Measurements from ENCODE around the gene NCBP1.
"Not testable (repeated sequence)": the region's sequence is repeated elsewhere in the genome, so short reads cannot be mapped to it uniquely, and the experiment has no call there.

NCBP1 gene

DNA sequence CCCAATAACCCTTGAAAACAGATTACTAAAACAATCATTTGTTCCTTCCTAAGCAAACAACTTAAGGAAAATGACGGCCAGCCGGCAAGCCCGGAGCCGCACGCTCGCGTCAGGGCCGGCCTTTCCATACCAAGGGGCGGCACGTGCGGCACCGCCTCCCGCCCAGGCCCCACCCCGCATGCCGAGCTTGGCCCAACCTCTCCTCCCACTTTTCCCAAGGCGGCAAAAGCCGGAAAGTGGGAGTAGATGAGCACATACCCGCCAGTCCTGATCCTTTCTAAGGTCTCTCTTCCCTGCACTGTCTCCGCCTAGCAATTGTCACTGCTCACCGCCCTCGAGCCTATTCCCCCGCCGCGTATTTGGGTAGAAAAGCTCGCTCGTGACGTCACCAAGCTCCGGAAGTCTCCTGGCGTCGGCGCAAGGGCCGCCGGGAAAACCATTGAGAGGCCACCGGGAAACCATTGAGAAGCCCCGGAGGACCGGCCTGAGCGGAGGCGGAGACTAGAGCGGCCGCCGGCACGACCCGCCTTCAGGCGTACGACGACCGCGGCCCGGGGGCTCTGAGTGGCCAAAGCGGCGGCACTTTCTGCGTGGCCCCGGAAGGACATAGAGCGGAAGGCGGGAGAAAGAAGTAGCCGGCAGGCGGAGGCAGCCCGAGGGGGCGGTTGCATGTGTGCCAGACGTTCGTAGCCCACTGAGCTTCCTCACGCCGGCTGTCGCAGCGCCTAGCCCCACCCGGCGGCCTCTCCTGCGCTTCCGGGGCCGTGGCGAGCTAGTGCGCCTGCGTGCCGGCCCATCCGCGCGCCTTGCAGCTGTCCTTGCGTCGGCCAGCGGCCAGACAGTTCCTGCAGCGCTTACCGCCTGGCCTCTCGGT, at the start of gene NCBP1, which contains the start of gene TSTD2:
Gene NCBP1, plus strand, starts transcription at position 837 of the 874 bp plus-strand sequence. CDS start 61 bp downstream, outside the sequence.
Gene TSTD2, minus strand, starts transcription at position 384 of the 874 bp plus-strand sequence. CDS start 5,806 bp downstream, outside the sequence.
- DNase-seq: peak; percentile 99

GRCh38 chr9:97584778-97585177, 48.8 kb upstream of the NCBP1 start:
- DNase-seq: not testable (repeated sequence)

DNA sequence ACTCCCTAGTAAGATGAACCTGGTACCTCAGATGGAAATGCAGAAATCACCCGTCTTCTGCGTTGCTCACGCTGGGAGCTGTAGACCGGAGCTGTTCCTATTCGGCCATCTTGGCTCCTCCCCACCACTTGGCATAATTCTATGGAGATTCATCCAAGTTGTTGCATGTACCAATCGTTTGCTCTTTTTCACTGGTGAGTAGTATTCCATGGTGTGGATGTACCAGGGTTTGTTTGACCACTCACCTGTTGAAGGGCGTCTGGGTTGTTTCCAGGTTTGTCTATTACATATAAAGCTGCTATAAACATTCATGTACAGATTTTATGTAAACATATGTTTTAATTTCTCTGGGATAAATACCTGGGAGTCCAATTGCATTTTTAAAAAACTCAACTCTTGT, 46.7 kb upstream of the NCBP1 start:
- not testable (repeated sequence) for DNase-seq

- no peak for DNase-seq
Measured at GRCh38 chr9:97591535-97591934, 42.1 kb upstream of the NCBP1 start.

- DNase-seq: no peak
Measured at GRCh38 chr9:97592126-97592525, 41.5 kb upstream of the NCBP1 start.

- DNase-seq: no peak
Measured at GRCh38 chr9:97593960-97594359, 39.7 kb upstream of the NCBP1 start.

GRCh38 chr9:97594381-97594921, 39.2 kb upstream of the NCBP1 start:
- DNase-seq: no peak

GRCh38 chr9:97596906-97597305, 36.7 kb upstream of the NCBP1 start:
- DNase-seq: no peak

GRCh38 chr9:97598461-97599288, 34.9 kb upstream of the NCBP1 start:
- peak; percentile 83 for DNase-seq

DNA sequence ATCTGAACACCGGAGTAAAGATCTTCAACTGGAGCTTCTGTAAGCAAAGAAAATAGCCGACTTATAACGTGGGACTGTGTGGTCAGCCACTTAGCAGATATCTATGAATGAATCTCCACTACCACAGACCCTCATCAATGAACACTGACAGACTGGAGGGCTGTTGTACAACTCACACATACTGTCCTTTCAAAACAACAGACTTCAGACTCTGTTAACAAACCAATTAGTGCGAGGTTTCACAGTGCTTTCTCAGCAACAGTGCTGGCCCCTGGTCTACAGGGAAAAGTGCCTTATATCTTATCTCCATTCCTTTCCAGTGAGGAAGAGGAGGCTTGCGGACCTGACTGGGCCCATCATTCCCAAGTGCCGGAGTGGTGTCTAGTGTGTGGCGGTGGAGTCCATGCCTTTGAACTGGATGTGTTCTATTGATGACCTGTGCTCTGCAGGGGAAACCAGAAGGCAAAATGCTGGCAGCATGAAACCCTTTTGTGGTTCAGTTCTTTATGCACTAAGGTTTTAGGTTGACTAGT, 34.2 kb upstream of the NCBP1 start:
- DNase-seq: no peak

GRCh38 chr9:97600531-97601227, 32.9 kb upstream of the NCBP1 start:
- DNase-seq: no peak

- DNase-seq: no peak
Measured at GRCh38 chr9:97601228-97601898, 32.3 kb upstream of the NCBP1 start.

DNA sequence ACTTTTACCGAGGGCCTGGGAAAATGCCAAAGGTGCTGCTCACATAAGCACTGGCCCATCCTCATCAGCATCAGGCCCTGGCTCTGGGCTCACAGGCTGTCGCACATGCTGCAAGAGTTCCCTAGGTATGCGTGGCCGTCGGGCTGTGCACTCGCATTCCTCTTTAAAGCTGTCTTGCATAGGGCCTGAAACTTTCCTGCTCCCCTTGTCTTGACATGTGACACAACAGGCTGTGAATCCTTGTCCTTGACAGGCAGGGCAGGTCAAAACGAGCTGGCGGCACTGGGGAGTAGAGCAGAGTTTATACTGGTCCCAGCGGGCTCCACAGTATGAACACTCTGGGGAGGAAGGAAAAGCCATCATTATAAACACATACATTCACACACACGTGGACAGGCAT, 31.2 kb upstream of the NCBP1 start:
- DNase-seq: no peak

DNA sequence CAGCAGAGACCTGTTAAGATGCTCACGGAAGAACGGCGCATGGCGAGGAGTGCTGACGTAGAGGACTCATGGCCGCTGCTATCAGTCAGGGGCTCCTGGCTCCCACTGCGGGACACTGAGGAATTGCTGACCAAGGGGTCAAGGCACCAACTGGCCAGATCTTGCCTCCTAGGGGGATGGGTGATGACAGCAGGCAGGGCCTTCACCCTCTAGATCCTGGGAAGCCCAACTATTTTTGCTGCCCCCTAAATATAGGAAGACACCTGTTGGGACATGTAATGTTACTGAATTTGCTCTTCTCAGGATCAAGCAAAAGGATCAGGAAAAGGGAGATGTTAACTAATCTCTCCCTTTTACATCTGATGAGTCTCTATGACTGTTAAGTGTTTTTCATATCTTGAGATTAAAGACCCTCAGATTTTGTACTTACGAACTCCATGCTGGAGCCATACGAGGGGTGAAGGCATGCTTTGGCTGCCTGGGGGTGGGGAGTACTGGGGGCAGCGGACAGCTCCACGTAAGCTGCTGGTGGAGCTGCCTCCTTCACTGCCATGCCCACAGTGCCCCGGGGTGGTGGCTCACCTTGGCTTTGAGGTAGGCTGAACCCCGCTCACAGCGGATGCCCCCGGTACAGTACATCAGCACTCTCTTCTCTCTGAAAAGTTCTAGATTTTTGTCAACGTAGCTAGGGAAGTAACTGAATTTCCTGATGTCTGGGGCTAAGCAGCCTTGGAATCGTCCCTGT, 28.5 kb upstream of the NCBP1 start:
- DNase-seq: no peak

DNA sequence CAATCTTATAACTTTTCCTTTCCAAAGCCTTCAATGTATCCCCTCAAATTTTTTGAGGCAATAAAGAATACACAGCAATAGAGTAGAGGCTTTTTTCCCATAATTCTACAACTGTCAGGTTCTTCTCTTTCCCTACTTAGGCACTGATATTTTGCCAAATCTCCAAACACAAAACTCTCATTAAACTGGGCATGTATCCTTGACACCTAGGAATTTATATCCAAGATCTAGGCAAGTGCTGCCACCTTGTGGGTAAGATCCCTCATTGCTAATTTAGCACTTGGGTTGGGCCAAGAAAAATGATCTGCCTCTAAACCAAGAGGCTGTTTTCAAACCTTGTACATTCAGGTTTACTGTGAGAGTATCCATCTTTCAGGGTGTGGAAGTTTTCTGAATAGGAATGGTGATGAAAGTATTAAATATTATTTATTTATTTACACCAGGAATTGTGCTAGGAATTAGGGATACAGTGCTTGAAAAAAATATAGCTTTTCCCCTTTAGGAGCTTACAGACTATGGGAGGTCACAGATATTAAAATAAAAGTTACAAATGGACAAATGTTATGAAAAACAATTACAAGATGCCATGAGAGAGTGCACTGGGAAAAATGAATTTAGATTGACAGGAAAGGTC, 18.1 kb upstream of the NCBP1 start:
- peak; percentile 71 for DNase-seq

DNA sequence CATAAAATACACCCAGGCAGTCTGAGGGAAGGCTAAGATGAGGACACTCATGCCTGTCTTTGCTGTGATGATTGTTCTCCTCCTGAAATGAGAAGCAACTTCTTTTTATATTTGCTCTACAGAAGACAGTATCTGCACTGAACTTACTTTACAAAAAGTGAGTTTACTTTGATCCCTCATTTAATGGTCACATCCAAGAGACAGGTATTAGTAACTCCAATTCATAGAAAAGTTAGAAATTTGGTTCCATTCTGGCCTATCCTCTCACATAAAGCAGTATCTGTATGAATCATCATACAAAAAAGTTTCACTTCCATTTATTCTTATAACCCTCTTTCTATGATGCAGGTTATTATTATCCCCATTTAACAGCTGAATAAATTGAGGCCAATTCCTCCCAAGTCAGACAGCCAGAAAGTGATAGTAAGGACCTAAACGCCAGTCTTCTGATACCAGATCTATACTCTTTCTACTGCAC, 15.6 kb upstream of the NCBP1 start:
- no peak for DNase-seq

DNA sequence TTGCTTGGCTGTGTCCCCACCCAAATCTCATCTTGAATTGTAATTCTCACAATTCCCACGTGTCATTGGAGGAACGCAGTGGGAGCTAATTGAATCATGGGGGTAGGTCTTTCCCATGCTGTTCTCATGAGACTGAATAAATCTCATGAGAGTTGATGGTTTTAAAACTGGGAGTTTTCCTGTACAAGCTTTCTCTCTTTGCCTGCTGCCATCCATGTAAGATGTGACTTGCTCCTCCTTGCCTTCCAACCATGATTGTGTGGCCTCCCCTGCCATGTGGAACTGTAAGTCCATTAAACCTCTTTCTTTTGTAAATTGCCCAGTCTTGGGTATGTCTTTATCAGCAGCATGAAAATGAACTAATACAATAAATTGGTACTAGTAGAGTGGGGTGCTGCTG, 13.6 kb upstream of the NCBP1 start:
- DNase-seq: not testable (repeated sequence)

DNA sequence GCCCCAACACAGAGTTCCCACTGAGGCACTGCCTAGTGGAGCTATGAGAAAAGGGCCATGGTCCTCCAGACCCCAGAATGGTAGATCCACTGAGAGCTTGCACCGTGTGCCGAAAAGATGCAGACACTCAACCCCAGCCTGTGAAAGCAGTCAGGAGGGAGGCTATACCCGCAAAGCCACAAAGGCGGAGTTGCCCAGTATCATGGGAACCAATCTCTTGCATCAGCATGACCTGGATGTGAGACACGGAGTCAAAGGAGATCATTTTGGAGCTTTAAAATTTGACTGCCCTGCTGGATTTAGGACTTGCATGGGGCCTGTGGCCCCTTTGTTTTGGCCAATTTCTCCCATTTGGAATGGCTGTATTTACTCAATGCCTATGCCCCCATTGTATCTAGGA, 11.1 kb upstream of the NCBP1 start:
- not testable (repeated sequence) for DNase-seq

DNA sequence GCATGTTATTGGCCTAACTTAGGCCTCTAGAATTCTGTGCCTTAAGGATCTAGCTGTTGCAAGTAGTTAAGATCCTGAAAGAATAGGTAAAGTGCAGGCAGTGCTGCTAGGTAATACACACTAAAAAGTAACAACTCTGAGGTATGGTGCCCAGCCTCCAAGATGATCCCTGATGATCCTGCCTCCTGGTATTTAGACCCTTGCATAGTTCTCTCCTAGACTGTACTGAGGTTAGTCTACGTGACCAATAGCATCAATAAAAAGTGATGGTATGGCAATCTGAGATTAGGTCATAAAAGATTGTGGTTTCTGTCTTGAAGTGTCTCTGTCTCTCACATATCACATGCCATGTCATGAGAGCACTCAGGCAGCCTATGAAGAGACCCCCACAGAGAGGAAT, 9.7 kb upstream of the NCBP1 start:
- DNase-seq: no peak

- no peak for DNase-seq
Measured at GRCh38 chr9:97625620-97626019, 8.0 kb upstream of the NCBP1 start.

DNA sequence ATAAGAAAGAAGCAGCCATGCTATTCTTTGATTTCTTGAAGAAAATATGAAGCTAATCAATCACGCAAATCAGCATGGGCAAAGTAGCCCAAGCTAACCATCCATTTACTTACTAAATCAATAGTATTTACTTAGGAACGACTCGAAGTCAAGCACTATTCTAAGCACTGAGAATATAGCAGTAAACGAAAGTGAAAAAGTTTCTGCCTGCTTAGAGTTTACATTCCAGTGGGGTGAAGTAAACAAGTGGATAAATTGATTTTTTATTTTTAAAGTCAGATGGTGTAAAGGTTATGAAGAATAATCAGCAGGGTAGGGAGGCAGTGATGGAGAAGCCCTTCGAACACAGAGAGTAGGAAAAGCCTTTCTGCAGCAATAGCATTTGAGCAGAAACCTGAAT, 6.0 kb upstream of the NCBP1 start:
- no peak for DNase-seq

Measured in NCI-H82 (cell line).